Measurements from ENCODE around the gene KDM4C.

DNA sequence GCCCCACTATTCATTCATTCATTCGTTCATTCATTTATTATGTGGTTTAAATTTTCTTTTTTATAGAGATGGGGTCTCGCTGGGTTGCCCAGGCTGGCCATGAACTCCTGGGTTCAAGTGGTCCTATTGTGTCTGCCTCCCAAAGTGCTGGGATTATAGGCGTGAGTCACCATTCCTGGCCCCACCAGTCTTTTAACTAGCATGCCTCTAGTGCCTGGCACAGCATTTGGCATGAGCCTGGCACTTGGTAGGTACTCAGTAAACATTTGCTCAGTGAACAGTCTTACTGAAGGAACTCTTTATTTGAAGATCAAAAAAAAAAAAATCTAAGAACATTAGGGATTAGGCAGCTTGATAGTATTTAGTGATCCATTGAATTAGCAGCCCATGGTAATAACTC is 98.1 kb downstream of the KDM4C start:
- TF ChIP-seq, protein P1, sequence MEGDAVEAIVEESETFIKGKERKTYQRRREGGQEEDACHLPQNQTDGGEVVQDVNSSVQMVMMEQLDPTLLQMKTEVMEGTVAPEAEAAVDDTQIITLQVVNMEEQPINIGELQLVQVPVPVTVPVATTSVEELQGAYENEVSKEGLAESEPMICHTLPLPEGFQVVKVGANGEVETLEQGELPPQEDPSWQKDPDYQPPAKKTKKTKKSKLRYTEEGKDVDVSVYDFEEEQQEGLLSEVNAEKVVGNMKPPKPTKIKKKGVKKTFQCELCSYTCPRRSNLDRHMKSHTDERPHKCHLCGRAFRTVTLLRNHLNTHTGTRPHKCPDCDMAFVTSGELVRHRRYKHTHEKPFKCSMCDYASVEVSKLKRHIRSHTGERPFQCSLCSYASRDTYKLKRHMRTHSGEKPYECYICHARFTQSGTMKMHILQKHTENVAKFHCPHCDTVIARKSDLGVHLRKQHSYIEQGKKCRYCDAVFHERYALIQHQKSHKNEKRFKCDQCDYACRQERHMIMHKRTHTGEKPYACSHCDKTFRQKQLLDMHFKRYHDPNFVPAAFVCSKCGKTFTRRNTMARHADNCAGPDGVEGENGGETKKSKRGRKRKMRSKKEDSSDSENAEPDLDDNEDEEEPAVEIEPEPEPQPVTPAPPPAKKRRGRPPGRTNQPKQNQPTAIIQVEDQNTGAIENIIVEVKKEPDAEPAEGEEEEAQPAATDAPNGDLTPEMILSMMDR (IDR thresholded peaks at IDR 0.05), result no peak
- TF ChIP-seq POLR2A (IDR thresholded peaks at IDR 0.05), result no peak
- TF ChIP-seq POLR2AphosphoS5 (IDR thresholded peaks at IDR 0.05), result no peak
- TF ChIP-seq EP300 (IDR thresholded peaks at IDR 0.05), result no peak
